ENCODE results near the gene LTB4R.

LTB4R gene

GRCh38 chr14:24329073-24329663, 17.9 kb downstream of the LTB4R start:
- TF ChIP-seq SIN3A (IDR thresholded peaks at IDR 0.05; ENCODE audit: borderline replicate concordance, insufficient read depth, low read length) (no peak), TAF1 (IDR thresholded peaks at IDR 0.05; ENCODE audit: borderline replicate concordance, insufficient read depth, low read length) (no peak), FOXP2 (optimal IDR thresholded peaks at IDR 0.05; ENCODE audit: borderline replicate concordance, extremely low read depth, extremely low read length, insufficient read depth) (no peak)

DNA sequence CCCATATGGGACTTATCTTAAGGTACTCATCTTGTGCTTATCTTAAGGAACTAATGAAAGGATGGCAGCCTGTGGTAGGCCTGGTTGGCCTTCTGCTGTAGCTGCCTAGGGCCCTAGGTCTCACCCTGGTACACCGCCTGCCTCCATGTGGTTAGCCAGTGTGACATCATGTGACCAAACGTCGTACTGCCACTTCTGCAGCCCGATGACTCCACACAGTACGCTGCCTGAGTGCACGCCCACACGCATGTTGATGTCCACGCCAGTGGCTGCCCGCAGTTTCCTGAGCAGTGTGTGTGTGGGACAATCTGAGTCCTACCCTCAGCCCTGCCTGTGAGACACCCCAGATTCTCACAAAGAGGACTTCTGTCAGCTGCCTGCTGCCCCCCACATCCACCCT, 18.4 kb downstream of the LTB4R start:
- TF ChIP-seq, protein P1, sequence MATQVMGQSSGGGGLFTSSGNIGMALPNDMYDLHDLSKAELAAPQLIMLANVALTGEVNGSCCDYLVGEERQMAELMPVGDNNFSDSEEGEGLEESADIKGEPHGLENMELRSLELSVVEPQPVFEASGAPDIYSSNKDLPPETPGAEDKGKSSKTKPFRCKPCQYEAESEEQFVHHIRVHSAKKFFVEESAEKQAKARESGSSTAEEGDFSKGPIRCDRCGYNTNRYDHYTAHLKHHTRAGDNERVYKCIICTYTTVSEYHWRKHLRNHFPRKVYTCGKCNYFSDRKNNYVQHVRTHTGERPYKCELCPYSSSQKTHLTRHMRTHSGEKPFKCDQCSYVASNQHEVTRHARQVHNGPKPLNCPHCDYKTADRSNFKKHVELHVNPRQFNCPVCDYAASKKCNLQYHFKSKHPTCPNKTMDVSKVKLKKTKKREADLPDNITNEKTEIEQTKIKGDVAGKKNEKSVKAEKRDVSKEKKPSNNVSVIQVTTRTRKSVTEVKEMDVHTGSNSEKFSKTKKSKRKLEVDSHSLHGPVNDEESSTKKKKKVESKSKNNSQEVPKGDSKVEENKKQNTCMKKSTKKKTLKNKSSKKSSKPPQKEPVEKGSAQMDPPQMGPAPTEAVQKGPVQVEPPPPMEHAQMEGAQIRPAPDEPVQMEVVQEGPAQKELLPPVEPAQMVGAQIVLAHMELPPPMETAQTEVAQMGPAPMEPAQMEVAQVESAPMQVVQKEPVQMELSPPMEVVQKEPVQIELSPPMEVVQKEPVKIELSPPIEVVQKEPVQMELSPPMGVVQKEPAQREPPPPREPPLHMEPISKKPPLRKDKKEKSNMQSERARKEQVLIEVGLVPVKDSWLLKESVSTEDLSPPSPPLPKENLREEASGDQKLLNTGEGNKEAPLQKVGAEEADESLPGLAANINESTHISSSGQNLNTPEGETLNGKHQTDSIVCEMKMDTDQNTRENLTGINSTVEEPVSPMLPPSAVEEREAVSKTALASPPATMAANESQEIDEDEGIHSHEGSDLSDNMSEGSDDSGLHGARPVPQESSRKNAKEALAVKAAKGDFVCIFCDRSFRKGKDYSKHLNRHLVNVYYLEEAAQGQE (IDR thresholded peaks at IDR 0.05; ENCODE audit: insufficient read depth in 1 of 2, low read depth in 2 of 2, low read length in 2 of 2) = no peak
- TF ChIP-seq SIN3A (IDR thresholded peaks at IDR 0.05; ENCODE audit: borderline replicate concordance, insufficient read depth, low read length) (no peak), TAF1 (IDR thresholded peaks at IDR 0.05; ENCODE audit: borderline replicate concordance, insufficient read depth, low read length) (no peak), POLR2AphosphoS5 (IDR thresholded peaks at IDR 0.05; ENCODE audit: low read depth, low read length) (no peak), FOXP2 (optimal IDR thresholded peaks at IDR 0.05; ENCODE audit: borderline replicate concordance, extremely low read depth, extremely low read length, insufficient read depth) (no peak)

DNA sequence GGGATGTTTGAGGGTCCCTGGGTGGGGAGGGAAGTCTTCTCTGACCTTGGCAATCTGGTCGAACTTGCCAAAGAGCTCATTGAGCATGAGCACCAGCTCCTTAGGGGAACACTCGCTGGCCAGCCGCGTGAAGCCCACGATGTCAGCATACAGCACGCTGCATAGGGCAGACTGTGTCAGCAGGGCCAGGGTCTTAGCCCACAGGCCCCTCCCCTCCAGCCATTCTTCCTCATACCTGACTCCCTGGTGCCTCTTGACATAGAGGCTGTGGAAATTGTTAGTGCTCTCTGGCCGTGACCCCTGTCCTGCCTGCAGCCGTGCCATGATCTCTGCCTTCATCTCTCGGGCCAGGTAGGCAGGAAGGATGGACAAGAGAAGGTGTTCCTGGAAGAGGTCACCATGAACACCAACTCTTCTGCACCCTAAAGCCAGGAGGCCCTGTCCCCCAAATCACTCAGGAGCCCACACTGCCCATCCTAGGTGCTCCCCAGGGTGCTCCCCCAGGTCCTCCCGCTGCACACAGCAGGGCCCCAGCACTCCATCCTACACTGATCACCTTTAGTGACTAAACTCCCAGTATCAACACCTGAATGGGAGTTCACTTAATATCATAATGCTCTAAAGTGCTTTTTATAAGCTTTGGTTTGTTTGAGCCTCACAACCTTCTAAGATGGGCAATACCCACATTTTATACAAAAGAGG, 19.8 kb downstream of the LTB4R start:
- TF ChIP-seq POLR2AphosphoS5 (IDR thresholded peaks at IDR 0.05; ENCODE audit: low read depth, low read length) = no peak
- TF ChIP-seq TAF1 (IDR thresholded peaks at IDR 0.05; ENCODE audit: borderline replicate concordance, insufficient read depth, low read length) = no peak
- no peak for TF ChIP-seq FOXP2 (optimal IDR thresholded peaks at IDR 0.05; ENCODE audit: borderline replicate concordance, extremely low read depth, extremely low read length, insufficient read depth)
- no peak for TF ChIP-seq SIN3A (IDR thresholded peaks at IDR 0.05; ENCODE audit: borderline replicate concordance, insufficient read depth, low read length)
- TF ChIP-seq, protein P1 (IDR thresholded peaks at IDR 0.05; ENCODE audit: insufficient read depth in 1 of 2, low read depth in 2 of 2, low read length in 2 of 2) = no peak

GRCh38 chr14:24331731-24332267, 20.5 kb downstream of the LTB4R start:
- no peak for TF ChIP-seq POLR2AphosphoS5 (IDR thresholded peaks at IDR 0.05; ENCODE audit: low read depth, low read length)
- no peak for TF ChIP-seq SIN3A (IDR thresholded peaks at IDR 0.05; ENCODE audit: borderline replicate concordance, insufficient read depth, low read length)
- TF ChIP-seq, protein P1 (IDR thresholded peaks at IDR 0.05; ENCODE audit: insufficient read depth in 1 of 2, low read depth in 2 of 2, low read length in 2 of 2) = no peak
- no peak for TF ChIP-seq TAF1 (IDR thresholded peaks at IDR 0.05; ENCODE audit: borderline replicate concordance, insufficient read depth, low read length)
- TF ChIP-seq FOXP2 (optimal IDR thresholded peaks at IDR 0.05; ENCODE audit: borderline replicate concordance, extremely low read depth, extremely low read length, insufficient read depth) = no peak

DNA sequence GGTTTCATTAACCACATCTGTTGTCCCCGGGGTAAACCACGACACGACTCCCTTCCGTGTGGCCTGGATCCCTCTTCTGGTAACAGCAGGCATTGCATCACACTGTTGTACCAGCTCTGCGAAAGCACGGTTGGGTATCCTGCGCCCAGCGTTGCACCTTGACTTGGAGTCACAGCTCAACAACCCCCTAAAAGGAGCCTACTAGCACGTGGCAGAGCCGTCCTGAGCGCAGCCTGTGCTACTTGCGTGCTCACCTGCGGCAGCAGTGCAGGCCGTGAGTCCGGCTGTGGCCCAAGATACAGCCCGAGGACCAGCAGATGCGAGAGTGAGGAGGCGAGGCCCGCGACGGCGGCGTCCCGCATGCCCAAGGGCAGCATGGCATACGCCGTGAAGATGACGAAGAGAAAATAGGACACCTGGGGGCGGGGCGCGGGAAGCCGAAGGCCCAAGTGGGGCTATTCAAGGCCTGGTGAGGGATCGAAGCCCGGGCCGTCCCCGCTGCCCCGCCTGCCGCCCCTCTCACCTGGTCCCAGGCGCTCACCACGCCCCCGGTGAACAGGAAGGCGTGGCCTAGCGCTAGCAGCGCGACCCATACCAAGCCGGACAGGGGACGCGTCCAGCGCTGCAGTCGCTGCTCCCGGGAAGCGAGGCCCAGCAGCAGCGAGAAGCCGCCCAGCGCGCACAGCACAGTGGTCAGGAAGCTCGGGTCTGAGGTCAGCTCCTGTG, 21.1 kb downstream of the LTB4R start:
- no peak for TF ChIP-seq SIN3A (IDR thresholded peaks at IDR 0.05; ENCODE audit: borderline replicate concordance, insufficient read depth, low read length)
- TF ChIP-seq, protein P1 (IDR thresholded peaks at IDR 0.05; ENCODE audit: insufficient read depth in 1 of 2, low read depth in 2 of 2, low read length in 2 of 2) = no peak
- TF ChIP-seq POLR2AphosphoS5 (IDR thresholded peaks at IDR 0.05; ENCODE audit: low read depth, low read length) = no peak
- no peak for TF ChIP-seq FOXP2 (optimal IDR thresholded peaks at IDR 0.05; ENCODE audit: borderline replicate concordance, extremely low read depth, extremely low read length, insufficient read depth)
- TF ChIP-seq TAF1 (IDR thresholded peaks at IDR 0.05; ENCODE audit: borderline replicate concordance, insufficient read depth, low read length) = no peak

All from PFSK-1 (cell line).